Head of caudate nucleus (tissue), 42 donors: ENCODE data around the gene PSENEN.

Experiments
- DNase-seq, 42 donors: peaks; one replicate each; pipeline versions ENCODE4 v3.0.0 to v3.0.0-alpha.2; 2020 to 2021; ENCODE audit warnings: mixed read lengths in 7 of 42
- intact Hi-C: fragments of 100-400 bp; cut with DNase I; formaldehyde crosslinking; loops from one replicate; pipeline ENCODE4 v1.15.0; 2022

PSENEN gene

GRCh38 chr19:35777086-35777841 lies 31.8 kb downstream of the PSENEN start:
- intact Hi-C loops: loop anchor here (5.0 kb wide), 1 partner anchor 90 kb away; the partner anchor contains the start of gene APLP1
- peak in 26 of 42 donors; percentile 29 to 72 (median 56) for DNase-seq

GRCh38 chr19:35777961-35778360 lies 32.5 kb downstream of the PSENEN start:
- DNase-seq: no peak
- intact Hi-C loops: loop anchor here (5.0 kb wide), 1 partner anchor 89 kb away; the partner anchor contains the start of gene APLP1

- DNase-seq: peak in 24 of 42 donors; percentile 26 to 79 (median 59)
- intact Hi-C loops: loop anchor here (5.0 kb wide), 1 partner anchor 88 kb away; the partner anchor contains the start of gene APLP1
Measured at GRCh38 chr19:35779033-35779432, 33.6 kb downstream of the PSENEN start.

GRCh38 chr19:35780058-35780457 lies 34.6 kb downstream of the PSENEN start:
- intact Hi-C loops: no loop called here

GRCh38 chr19:35780717-35781116 lies 35.3 kb downstream of the PSENEN start:
- no peak for DNase-seq
- intact Hi-C loops: no loop called here

More at GRCh38 chr19:35780058-35780457, 34.6 kb downstream of the PSENEN start:
- DNase-seq: no peak

- DNase-seq: no peak
- intact Hi-C loops: no loop called here
Measured at GRCh38 chr19:35781650-35782049, 36.2 kb downstream of the PSENEN start.

- intact Hi-C loops: no loop called here
- no peak for DNase-seq
Measured at GRCh38 chr19:35782589-35782988, 37.1 kb downstream of the PSENEN start.

GRCh38 chr19:35783469-35784434 lies 38.3 kb downstream of the PSENEN start:
- peak in 3 of 42 donors; percentile 29 to 47 (median 37) for DNase-seq
- intact Hi-C loops: no loop called here

GRCh38 chr19:35784503-35785338 lies 39.3 kb downstream of the PSENEN start:
- DNase-seq: no peak
- intact Hi-C loops: no loop called here

GRCh38 chr19:35785339-35785627 lies 39.8 kb downstream of the PSENEN start:
- intact Hi-C loops: no loop called here
- DNase-seq: no peak

GRCh38 chr19:35786299-35787160 lies 41.1 kb downstream of the PSENEN start:
- intact Hi-C loops: no loop called here
- DNase-seq: no peak

GRCh38 chr19:35787227-35787799 lies 41.9 kb downstream of the PSENEN start:
- intact Hi-C loops: no loop called here
- no peak for DNase-seq

GRCh38 chr19:35788205-35788960 lies 42.9 kb downstream of the PSENEN start:
- intact Hi-C loops: no loop called here
- no peak for DNase-seq

GRCh38 chr19:35789195-35789977 lies 43.9 kb downstream of the PSENEN start:
- DNase-seq: no peak
- intact Hi-C loops: no loop called here

- intact Hi-C loops: no loop called here
- no peak for DNase-seq
Measured at GRCh38 chr19:35789978-35790944, 44.8 kb downstream of the PSENEN start.
